Activated CD4-positive, alpha-beta memory T cell treated with anti-CD3 and anti-CD28 coated beads for 36 hours (primary cell): ENCODE results near the gene ITGA8. TPM values are rescaled to one million over a fixed set of nuclear protein-coding genes. Genes with fewer than 3 reads are reported as not detected.

Experiments used
- CTCF ChIA-PET: fragments of 350-600 bp; sonication (Branson Sonifier 250); formaldehyde crosslinking; loops from one replicate; lab custom pipeline; 2021; ENCODE audit warnings: antibody characterized with exemption, inconsistent platforms; lab: Charles Lee
- POLR2A ChIA-PET: fragments of 350-600 bp; sonication (Branson Sonifier 250); formaldehyde crosslinking; loops from one replicate; lab custom pipeline; 2021; ENCODE audit warnings: antibody characterized with exemption; lab: Charles Lee
- DNase-seq: peaks from one replicate; pipeline ENCODE4 v3.0.0-alpha.2; 2020
- H3K27ac Mint-ChIP-seq: one replicate; pipeline ENCODE4 v1.8.0; 2021; ENCODE audit warnings: mixed read lengths
- H3K27me3 Mint-ChIP-seq: one replicate; pipeline ENCODE4 v1.8.0; 2021; ENCODE audit warnings: mixed read lengths
- H3K36me3 Mint-ChIP-seq: one replicate; pipeline ENCODE4 v1.8.0; 2021; ENCODE audit warnings: mixed read lengths
- H3K4me1 Mint-ChIP-seq: one replicate; pipeline ENCODE4 v1.8.0; 2021; ENCODE audit warnings: low read depth, mixed read lengths
- H3K4me3 Mint-ChIP-seq: one replicate; pipeline ENCODE4 v1.8.0; 2021; ENCODE audit warnings: mild to moderate bottlenecking, mixed read lengths
- H3K9me3 Mint-ChIP-seq: one replicate; pipeline ENCODE4 v1.8.0; 2021; ENCODE audit warnings: mixed read lengths
- intact Hi-C: fragments of 100-400 bp; cut with micrococcal nuclease; formaldehyde crosslinking; loops from one replicate; pipeline ENCODE4 v1.15.1; 2023
- total RNA-seq, 2 experiments: library from RNA; stranded (reverse); gene quantifications; one replicate each; pipeline ENCODE4 v1.2.3, GENCODE V29; 2021

Gene ITGA8
- total RNA-seq, 2 experiments from 2014 or later: not detected

- intact Hi-C loops: loop anchor here (5.0 to 10.0 kb wide), 2 partner anchors 145 to 298 kb away; no protein-coding TSS in a partner anchor
- ChIA-PET POLR2A (no interaction called here), CTCF (interaction anchor here (0.6 kb wide), 1 partner anchor 100 kb away, joined by 3 read pairs; no protein-coding TSS in a partner anchor)
- no peaks in the 10 kb centered on the region for H3K4me1 Mint-ChIP-seq
- no peak overlapping the region for H3K27ac Mint-ChIP-seq
- no peaks in the 10 kb centered on the region for H3K36me3 Mint-ChIP-seq
- no peak for DNase-seq
- H3K27me3 Mint-ChIP-seq: peaks cover 4% of the 10 kb centered on the region
- H3K4me3 Mint-ChIP-seq: no peak overlapping the region
- peaks cover 9% of the 10 kb centered on the region for H3K9me3 Mint-ChIP-seq
These were observed 10.2 kb upstream of the ITGA8 start for GRCh38 chr10:15729890-15730289.

- POLR2A ChIA-PET: no interaction called here
- no peak overlapping the region for H3K4me3 Mint-ChIP-seq
- H3K4me1 Mint-ChIP-seq: no peaks in the 10 kb centered on the region
- intact Hi-C loops: loop anchor here (5.0 to 10.0 kb wide), 2 partner anchors 141 to 294 kb away; no protein-coding TSS in a partner anchor
- DNase-seq: no peak
- peaks cover 13% of the 10 kb centered on the region for H3K27me3 Mint-ChIP-seq
- peaks cover 7% of the 10 kb centered on the region for H3K9me3 Mint-ChIP-seq
- H3K36me3 Mint-ChIP-seq: no peaks in the 10 kb centered on the region
- CTCF ChIA-PET: interaction anchor here (0.9 to 1.1 kb wide), 2 partner anchors 15 to 293 kb away, joined by 3 to 4 read pairs; no protein-coding TSS in a partner anchor
- no peak overlapping the region for H3K27ac Mint-ChIP-seq
These were observed 6.3 kb upstream of the ITGA8 start for GRCh38 chr10:15726042-15726441.

- CTCF ChIA-PET: interaction anchor here (0.9 to 1.1 kb wide), 2 partner anchors 15 to 292 kb away, joined by 3 to 4 read pairs; no protein-coding TSS in a partner anchor
- intact Hi-C loops: loop anchor here (5.0 to 10.0 kb wide), 2 partner anchors 141 to 293 kb away; no protein-coding TSS in a partner anchor
These were observed 5.9 kb upstream of the ITGA8 start for GRCh38 chr10:15725603-15726002.

GRCh38 chr10:15724683-15725082, 5.0 kb upstream of the ITGA8 start:
- Mint-ChIP-seq H3K4me1 (no peaks in the 10 kb centered on the region), H3K9me3 (no peaks in the 10 kb centered on the region), H3K27me3 (peaks cover 16% of the 10 kb centered on the region), H3K27ac (no peak overlapping the region), H3K4me3 (no peak overlapping the region), H3K36me3 (no peaks in the 10 kb centered on the region)
- intact Hi-C loops: loop anchor here (5.0 to 10.0 kb wide), 2 partner anchors 140 to 292 kb away; no protein-coding TSS in a partner anchor
- POLR2A ChIA-PET: no interaction called here
- CTCF ChIA-PET: interaction anchor here (1.2 kb wide), 1 partner anchor 291 kb away, joined by 3 read pairs; no protein-coding TSS in a partner anchor
- DNase-seq: no peak

More at GRCh38 chr10:15725603-15726002, 5.9 kb upstream of the ITGA8 start:
- H3K36me3 Mint-ChIP-seq: no peaks in the 10 kb centered on the region
- H3K27me3 Mint-ChIP-seq: peaks cover 15% of the 10 kb centered on the region
- H3K4me3 Mint-ChIP-seq: no peak overlapping the region
- no peaks in the 10 kb centered on the region for H3K4me1 Mint-ChIP-seq
- DNase-seq: no peak
- H3K9me3 Mint-ChIP-seq: peaks cover 4% of the 10 kb centered on the region
- H3K27ac Mint-ChIP-seq: no peak overlapping the region
- POLR2A ChIA-PET: no interaction called here

- Mint-ChIP-seq H3K27me3 (peaks cover 21% of the 10 kb centered on the region), H3K9me3 (no peaks in the 10 kb centered on the region), H3K4me3 (no peak overlapping the region), H3K36me3 (no peaks in the 10 kb centered on the region), H3K27ac (no peak overlapping the region), H3K4me1 (peaks cover 4% of the 10 kb centered on the region)
- intact Hi-C loops: loop anchor here (10.0 kb wide), 1 partner anchor 139 kb away; no protein-coding TSS in a partner anchor
- ChIA-PET POLR2A (no interaction called here), CTCF (interaction anchor here (1.2 kb wide), 1 partner anchor 290 kb away, joined by 3 read pairs; no protein-coding TSS in a partner anchor)
- no peak for DNase-seq
These were observed 4.1 kb upstream of the ITGA8 start for GRCh38 chr10:15723803-15724202.

GRCh38 chr10:15720635-15721287, 1.0 kb upstream of the ITGA8 start:
- Mint-ChIP-seq H3K27me3 (peaks cover 35% of the 10 kb centered on the region), H3K27ac (no peak overlapping the region), H3K4me3 (no peak overlapping the region), H3K9me3 (no peaks in the 10 kb centered on the region), H3K4me1 (peaks cover 5% of the 10 kb centered on the region), H3K36me3 (no peaks in the 10 kb centered on the region)
- POLR2A ChIA-PET: no interaction called here
- no peak for DNase-seq
- intact Hi-C loops: loop anchor here (10.0 kb wide), 1 partner anchor 136 kb away; no protein-coding TSS in a partner anchor
- CTCF ChIA-PET: interaction anchor here (1.2 kb wide), 2 partner anchors 106 to 286 kb away, joined by 3 read pairs; no protein-coding TSS in a partner anchor

- no peaks in the 10 kb centered on the region for H3K9me3 Mint-ChIP-seq
- ChIA-PET CTCF (interaction anchor here (1.2 kb wide), 3 partner anchors 107 to 285 kb away, joined by 3 to 4 read pairs (median 3); no protein-coding TSS in a partner anchor), POLR2A (no interaction called here)
- no peak overlapping the region for H3K27ac Mint-ChIP-seq
- no peak for DNase-seq
- intact Hi-C loops: no loop called here
- no peaks in the 10 kb centered on the region for H3K36me3 Mint-ChIP-seq
- peaks cover 5% of the 10 kb centered on the region for H3K4me1 Mint-ChIP-seq
- H3K27me3 Mint-ChIP-seq: peaks cover 37% of the 10 kb centered on the region
- H3K4me3 Mint-ChIP-seq: no peak overlapping the region
These were observed 448 bp downstream of the ITGA8 start for GRCh38 chr10:15719049-15719898.

GRCh38 chr10:15718694-15719048, 1.1 kb downstream of the ITGA8 start:
- H3K9me3 Mint-ChIP-seq: no peaks in the 10 kb centered on the region
- H3K27me3 Mint-ChIP-seq: peaks cover 38% of the 10 kb centered on the region
- H3K36me3 Mint-ChIP-seq: no peaks in the 10 kb centered on the region
- no peak for DNase-seq
- POLR2A ChIA-PET: no interaction called here
- intact Hi-C loops: no loop called here
- H3K27ac Mint-ChIP-seq: no peak overlapping the region
- CTCF ChIA-PET: no interaction called here
- no peak overlapping the region for H3K4me3 Mint-ChIP-seq
- peaks cover 5% of the 10 kb centered on the region for H3K4me1 Mint-ChIP-seq

- CTCF ChIA-PET: no interaction called here
- peaks cover 30% of the 10 kb centered on the region for H3K27me3 Mint-ChIP-seq
- H3K27ac Mint-ChIP-seq: no peak overlapping the region
These were observed 4.0 kb downstream of the ITGA8 start for GRCh38 chr10:15715619-15716227.

GRCh38 chr10:15714847-15715246, 4.9 kb downstream of the ITGA8 start:
- intact Hi-C loops: no loop called here
- H3K36me3 Mint-ChIP-seq: no peaks in the 10 kb centered on the region
- ChIA-PET CTCF (no interaction called here), POLR2A (no interaction called here)
- H3K9me3 Mint-ChIP-seq: no peaks in the 10 kb centered on the region
- no peak overlapping the region for H3K27ac Mint-ChIP-seq
- no peak for DNase-seq
- peaks cover 5% of the 10 kb centered on the region for H3K4me1 Mint-ChIP-seq
- peaks cover 28% of the 10 kb centered on the region for H3K27me3 Mint-ChIP-seq
- no peak overlapping the region for H3K4me3 Mint-ChIP-seq

More at GRCh38 chr10:15715619-15716227, 4.0 kb downstream of the ITGA8 start:
- Mint-ChIP-seq H3K4me3 (no peak overlapping the region), H3K4me1 (peaks cover 5% of the 10 kb centered on the region), H3K9me3 (no peaks in the 10 kb centered on the region), H3K36me3 (no peaks in the 10 kb centered on the region)
- DNase-seq: no peak
- intact Hi-C loops: no loop called here
- POLR2A ChIA-PET: no interaction called here

GRCh38 chr10:15712883-15713282, 6.8 kb downstream of the ITGA8 start:
- POLR2A ChIA-PET: no interaction called here
- Mint-ChIP-seq H3K27me3 (peaks cover 16% of the 10 kb centered on the region), H3K4me3 (no peak overlapping the region), H3K4me1 (no peaks in the 10 kb centered on the region), H3K9me3 (no peaks in the 10 kb centered on the region), H3K27ac (no peak overlapping the region), H3K36me3 (no peaks in the 10 kb centered on the region)
- CTCF ChIA-PET: no interaction called here
- intact Hi-C loops: no loop called here
- DNase-seq: no peak
